A549 (cell line): ENCODE results near the gene SLC38A2. TPM values are rescaled to one million over a fixed set of nuclear protein-coding genes. Genes with fewer than 3 reads are reported as not detected.
A peak's percentile ranks its signal among the peaks of the same experiment; 100 is the strongest.

Experiments used
- ATAC-seq, 2 experiments: fragments of 200-7000 bp in 1 of 2; fragments of >200 bp in 1 of 2; cut with Nextera tagmentation in 1 of 2; cut with Tn5 transposase in 1 of 2; 3 replicates each; pipeline versions ENCODE4 v1.8.0 to v1.9.1; 2018 to 2020; ENCODE audit warnings: mild to moderate bottlenecking in 1 of 2, moderate library complexity in 1 of 2
- CTCF ChIA-PET: fragments of 300-600 bp; sonication (Branson Sonifier 250); formaldehyde crosslinking; extraction: SDS; loops from one replicate; lab custom pipeline; 2021; ENCODE audit warnings: antibody characterized with exemption, inconsistent platforms; lab: Yijun Ruan, JAX
- POLR2A ChIA-PET: fragments of 350-600 bp; formaldehyde crosslinking; extraction: SDS; loops from one replicate; lab custom pipeline; 2021; ENCODE audit warnings: antibody characterized with exemption, inconsistent platforms; lab: Yijun Ruan, JAX
- DNase-seq, 2 experiments: peaks; one replicate each; pipeline versions ENCODE4 v3.0.0 to v3.0.0-alpha.2; 2011 to 2016; ENCODE audit warnings: low read depth in 1 of 2, low spot score in 1 of 2
- FAIRE-seq: peaks from 2 replicates; lab custom pipeline; 2011; peaks lifted over from hg19 to GRCh38; lab: Jason Lieb, UNC
- H3K27ac ChIP-seq, 2 experiments: fragments of >200 bp; sonication (Bioruptor Twin); formaldehyde crosslinking; 3 replicates each; pipeline ENCODE4 v1.5.1; 2016 to 2017
- H3K4me1 ChIP-seq: fragments of >200 bp; sonication (Bioruptor Twin); formaldehyde crosslinking; 3 replicates; pipeline ENCODE4 v1.6.1; 2016
- H3K4me2 ChIP-seq: fragments of >200 bp; sonication (Bioruptor Twin); formaldehyde crosslinking; 3 replicates; pipeline ENCODE4 v1.6.1; 2016
- H3K4me3 ChIP-seq: fragments of >200 bp; sonication (Bioruptor Twin); formaldehyde crosslinking; 3 replicates; pipeline ENCODE4 v1.5.1; 2016
- H3K9me3 ChIP-seq: fragments of >200 bp; sonication (Bioruptor Twin); formaldehyde crosslinking; 3 replicates; pipeline ENCODE4 v1.6.1; 2016
- CEBPB ChIP-seq, 2 experiments: fragments of >200 bp in 1 of 2; sonication (Bioruptor Twin) in 1 of 2; formaldehyde crosslinking in 1 of 2; IDR thresholded peaks; 2 replicates each; pipeline ENCODE4 v1.6.1; 2012 to 2016
- CHD2 ChIP-seq: fragments of 150-350 bp; IDR thresholded peaks from 2 replicates; pipeline ENCODE4 v1.6.1; 2014; ENCODE audit warnings: low read length; ENCODE audit not compliant: partially characterized antibody
- E2F6 ChIP-seq: IDR thresholded peaks from 2 replicates; pipeline ENCODE4 v1.6.1; 2012; ENCODE audit warnings: low read depth, borderline replicate concordance
- EHMT2 ChIP-seq: fragments of 200-600 bp; sonication (generic); IDR thresholded peaks from 2 replicates; pipeline ENCODE4 v1.6.1; 2016; ENCODE audit warnings: antibody characterized with exemption, low read depth, mild to moderate bottlenecking, moderate library complexity
- FOSL2 ChIP-seq, 2 experiments: fragments of 450-650 bp in 1 of 2; fragments of >200 bp in 1 of 2; sonication (Bioruptor Twin) in 1 of 2; formaldehyde crosslinking; IDR thresholded peaks; 2 replicates each; pipeline versions ENCODE4 v1.5.0 to v1.6.1; 2016 to 2020; ENCODE audit warnings: mild to moderate bottlenecking in 1 of 2, moderate library complexity in 1 of 2
- GATA3 ChIP-seq: IDR thresholded peaks from 2 replicates; pipeline ENCODE4 v1.6.1; 2012; ENCODE audit warnings: borderline replicate concordance
- HDAC2 ChIP-seq: fragments of 200-600 bp; sonication (generic); IDR thresholded peaks from 2 replicates; pipeline ENCODE4 v1.6.1; 2016
- HMGXB4 ChIP-seq: fragments of 250-450 bp; sonication (Bioruptor Pico); IDR thresholded peaks from 2 replicates; pipeline ENCODE4 v1.5.0; 2021; ENCODE audit warnings: mild to moderate bottlenecking, moderate library complexity, borderline replicate concordance
- KDM1A ChIP-seq: fragments of 200-600 bp; sonication (generic); IDR thresholded peaks from 2 replicates; pipeline ENCODE4 v1.6.1; 2016; ENCODE audit warnings: low read depth, mild to moderate bottlenecking
- KDM5A ChIP-seq: fragments of 200-600 bp; sonication (generic); IDR thresholded peaks from 2 replicates; pipeline ENCODE4 v1.6.1; 2016; ENCODE audit warnings: antibody characterized with exemption, mild to moderate bottlenecking
- NFE2L2 ChIP-seq: fragments of 150-350 bp; conservative IDR thresholded peaks from 2 replicates; pipeline ENCODE4 v1.6.1; 2014; ENCODE audit warnings: low read length
- NR3C1 ChIP-seq: fragments of >200 bp; sonication (Bioruptor Twin); formaldehyde crosslinking; IDR thresholded peaks from 3 replicates; pipeline ENCODE4 v1.6.1; 2017
- PHF8 ChIP-seq: fragments of 200-600 bp; sonication (generic); IDR thresholded peaks from 2 replicates; pipeline ENCODE4 v1.6.1; 2016; ENCODE audit warnings: low read depth, mild to moderate bottlenecking, antibody characterized with exemption, moderate library complexity, borderline replicate concordance
- RAD21 ChIP-seq, 2 experiments: fragments of >200 bp in 1 of 2; sonication (Bioruptor Twin) in 1 of 2; formaldehyde crosslinking in 1 of 2; IDR thresholded peaks in 1 of 2; conservative IDR thresholded peaks in 1 of 2; 2 replicates in 1 of 2; 3 replicates in 1 of 2; pipeline ENCODE4 v1.6.1; 2012 to 2018; ENCODE audit warnings: inconsistent platforms in 1 of 2
- RNF2 ChIP-seq: fragments of 200-600 bp; sonication (generic); IDR thresholded peaks from 2 replicates; pipeline ENCODE4 v1.6.1; 2016; ENCODE audit warnings: low read depth, mild to moderate bottlenecking, antibody characterized with exemption, moderate library complexity, borderline replicate concordance
- SMC3 ChIP-seq: fragments of >200 bp; sonication (Bioruptor Twin); formaldehyde crosslinking; IDR thresholded peaks from 3 replicates; pipeline ENCODE4 v1.6.1; 2018; ENCODE audit warnings: inconsistent platforms
- ZFP36 ChIP-seq: fragments of 450-650 bp; IDR thresholded peaks from 2 replicates; pipeline ENCODE4 v1.6.1; 2014; ENCODE audit warnings: borderline replicate concordance; ENCODE audit not compliant: partially characterized antibody
- ZNF302 ChIP-seq: fragments of 250-450 bp; sonication (Bioruptor Pico); IDR thresholded peaks from 2 replicates; pipeline ENCODE4 v1.9.0; 2021; ENCODE audit warnings: inconsistent platforms, mild to moderate bottlenecking, moderate library complexity
- ZSCAN20 ChIP-seq: fragments of 250-450 bp; sonication (Bioruptor Pico); IDR thresholded peaks from 2 replicates; pipeline ENCODE4 v1.8.0; 2022; ENCODE audit warnings: mild to moderate bottlenecking, moderate library complexity
- WGBS: methylation state at CpG from one replicate; pipeline ENCODE4 v1.1.6; 2017; ENCODE audit errors: missing lambda C conversion rate; 5-methylcytosine and 5-hydroxymethylcytosine counted together
- polyA plus RNA-seq, 4 experiments: library from polyadenylated mRNA; depleted of rRNA in 3 of 4; stranded (reverse); fragments of >200 nt; fragmentation: RNase III in 1 of 4; extraction: RNeasy Plus Mini Kit Qiagen cat#74134 plus additional on column Dnase treatment in 1 of 4; gene quantifications; 2 replicates in 3 of 4; 3 replicates in 1 of 4; pipeline ENCODE4 v1.2.3, GENCODE V29; 2011 to 2017
- TF ChIP-seq, protein P1 (sequence below): fragments of >200 bp; sonication (Bioruptor Twin); formaldehyde crosslinking; IDR thresholded peaks from 3 replicates; pipeline ENCODE4 v1.5.1; 2016
- TF ChIP-seq, protein P2 (sequence below): fragments of 200-600 bp; sonication (generic); IDR thresholded peaks from 2 replicates; pipeline ENCODE4 v1.6.1; 2016; ENCODE audit warnings: antibody characterized with exemption, mild to moderate bottlenecking, moderate library complexity

The SLC38A2 gene
- polyA plus RNA-seq, 2 of the 4 experiments (the other 2 are of a cell fraction): 187 to 519 TPM

- TF ChIP-seq HMGXB4 (CRISPR knock-in tag) (peak; percentile 83; the same call in 1 of the 2 replicates), NR3C1 (no peak), ZSCAN20 (CRISPR knock-in tag) (no peak; the same call in 1 of the 2 replicates), SMC3 (no peak), HDAC2 (no peak), RNF2 (no peak), ZNF302 (no peak), KDM1A (no peak), PHF8 (0 out of 2 replicates have a peak, but pooled peaks have one; percentile 13), ZFP36 (no peak), RAD21 (conservative IDR thresholded peaks at IDR 0.05 in 1 of 2, IDR thresholded peaks at IDR 0.05 in 1 of 2) (no peak), CEBPB (IDR thresholded peaks at IDR 0.05) (peak in 1 of 2 experiments; percentile 52; a peak in 1 of 4 replicates), EHMT2 (no peak), CHD2 (no peak), GATA3 (no peak), KDM5A (no peak)
- TF ChIP-seq, protein P1, sequence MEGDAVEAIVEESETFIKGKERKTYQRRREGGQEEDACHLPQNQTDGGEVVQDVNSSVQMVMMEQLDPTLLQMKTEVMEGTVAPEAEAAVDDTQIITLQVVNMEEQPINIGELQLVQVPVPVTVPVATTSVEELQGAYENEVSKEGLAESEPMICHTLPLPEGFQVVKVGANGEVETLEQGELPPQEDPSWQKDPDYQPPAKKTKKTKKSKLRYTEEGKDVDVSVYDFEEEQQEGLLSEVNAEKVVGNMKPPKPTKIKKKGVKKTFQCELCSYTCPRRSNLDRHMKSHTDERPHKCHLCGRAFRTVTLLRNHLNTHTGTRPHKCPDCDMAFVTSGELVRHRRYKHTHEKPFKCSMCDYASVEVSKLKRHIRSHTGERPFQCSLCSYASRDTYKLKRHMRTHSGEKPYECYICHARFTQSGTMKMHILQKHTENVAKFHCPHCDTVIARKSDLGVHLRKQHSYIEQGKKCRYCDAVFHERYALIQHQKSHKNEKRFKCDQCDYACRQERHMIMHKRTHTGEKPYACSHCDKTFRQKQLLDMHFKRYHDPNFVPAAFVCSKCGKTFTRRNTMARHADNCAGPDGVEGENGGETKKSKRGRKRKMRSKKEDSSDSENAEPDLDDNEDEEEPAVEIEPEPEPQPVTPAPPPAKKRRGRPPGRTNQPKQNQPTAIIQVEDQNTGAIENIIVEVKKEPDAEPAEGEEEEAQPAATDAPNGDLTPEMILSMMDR: no peak
- TF ChIP-seq, protein P2, sequence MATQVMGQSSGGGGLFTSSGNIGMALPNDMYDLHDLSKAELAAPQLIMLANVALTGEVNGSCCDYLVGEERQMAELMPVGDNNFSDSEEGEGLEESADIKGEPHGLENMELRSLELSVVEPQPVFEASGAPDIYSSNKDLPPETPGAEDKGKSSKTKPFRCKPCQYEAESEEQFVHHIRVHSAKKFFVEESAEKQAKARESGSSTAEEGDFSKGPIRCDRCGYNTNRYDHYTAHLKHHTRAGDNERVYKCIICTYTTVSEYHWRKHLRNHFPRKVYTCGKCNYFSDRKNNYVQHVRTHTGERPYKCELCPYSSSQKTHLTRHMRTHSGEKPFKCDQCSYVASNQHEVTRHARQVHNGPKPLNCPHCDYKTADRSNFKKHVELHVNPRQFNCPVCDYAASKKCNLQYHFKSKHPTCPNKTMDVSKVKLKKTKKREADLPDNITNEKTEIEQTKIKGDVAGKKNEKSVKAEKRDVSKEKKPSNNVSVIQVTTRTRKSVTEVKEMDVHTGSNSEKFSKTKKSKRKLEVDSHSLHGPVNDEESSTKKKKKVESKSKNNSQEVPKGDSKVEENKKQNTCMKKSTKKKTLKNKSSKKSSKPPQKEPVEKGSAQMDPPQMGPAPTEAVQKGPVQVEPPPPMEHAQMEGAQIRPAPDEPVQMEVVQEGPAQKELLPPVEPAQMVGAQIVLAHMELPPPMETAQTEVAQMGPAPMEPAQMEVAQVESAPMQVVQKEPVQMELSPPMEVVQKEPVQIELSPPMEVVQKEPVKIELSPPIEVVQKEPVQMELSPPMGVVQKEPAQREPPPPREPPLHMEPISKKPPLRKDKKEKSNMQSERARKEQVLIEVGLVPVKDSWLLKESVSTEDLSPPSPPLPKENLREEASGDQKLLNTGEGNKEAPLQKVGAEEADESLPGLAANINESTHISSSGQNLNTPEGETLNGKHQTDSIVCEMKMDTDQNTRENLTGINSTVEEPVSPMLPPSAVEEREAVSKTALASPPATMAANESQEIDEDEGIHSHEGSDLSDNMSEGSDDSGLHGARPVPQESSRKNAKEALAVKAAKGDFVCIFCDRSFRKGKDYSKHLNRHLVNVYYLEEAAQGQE: 0 out of 2 replicates have a peak, but pooled peaks have one; percentile 19
Measured at GRCh38 chr12:46369474-46370379, 2.8 kb downstream of the SLC38A2 start (continued).

GRCh38 chr12:46369095-46369473 lies 3.5 kb downstream of the SLC38A2 start:
- Histone ChIP-seq H3K27ac (peak overlapping the region; percentile 99 to 100; a peak in 3 of 6 replicates), H3K4me3 (peak overlapping the region; percentile 91), H3K4me1 (peaks cover 63% of the 10 kb centered on the region), H3K4me2 (peak overlapping the region; percentile 85), H3K9me3 (no peaks in the 10 kb centered on the region)
- no peak for ATAC-seq
- POLR2A ChIA-PET: no interaction called here
- CTCF ChIA-PET: interaction anchor here (1.0 kb wide), 1 partner anchor 566 kb away, joined by 3 read pairs; no protein-coding TSS in a partner anchor
- DNase-seq: no peak
- TF ChIP-seq FOSL2 (IDR thresholded peaks at IDR 0.05) (no peak), FOSL2 (CRISPR knock-in tag; IDR thresholded peaks at IDR 0.05) (0 out of 2 replicates have a peak, but pooled peaks have one; percentile 17), E2F6 (no peak), GATA3 (no peak), NFE2L2 (no peak)
- WGBS: 60% methylated on average over 4 of the region's 4 CpGs
- FAIRE-seq: peak; percentile 13
